Fibroblast of the aortic adventitia (primary cell): ENCODE data around the gene PPP1R1A. TPM values are rescaled to one million over a fixed set of nuclear protein-coding genes. Genes with fewer than 3 reads are reported as not detected.

Experiments used
- DNase-seq: peaks from one replicate; pipeline ENCODE4 v3.0.0-alpha.2; 2010; ENCODE audit warnings: low read depth
- H3K4me3 ChIP-seq: 2 replicates; pipeline ENCODE4 v1.5.1; 2011; ENCODE audit warnings: low read depth, mild to moderate bottlenecking, control low read depth, low read length, moderate library complexity
- CTCF ChIP-seq: IDR thresholded peaks from 2 replicates; pipeline ENCODE4 v1.5.1; 2011; ENCODE audit warnings: mild to moderate bottlenecking, low read length, control low read depth, inconsistent platforms; ENCODE audit not compliant: insufficient read depth
- total RNA-seq: library from RNA; depleted of rRNA; stranded (reverse); fragments of >200 nt; gene quantifications from 2 replicates; pipeline ENCODE4 v1.2.3, GENCODE V29; 2012; ENCODE audit warnings: low replicate concordance

The PPP1R1A gene
- total RNA-seq, 1 donor: not detected

GRCh38 chr12:54565986-54566544 is 22.4 kb downstream of the PPP1R1A start:
- no peak for TF ChIP-seq CTCF
- no peak for DNase-seq
- H3K4me3 ChIP-seq: no peak overlapping the region

- H3K4me3 ChIP-seq: no peak overlapping the region
- no peak for TF ChIP-seq CTCF
- no peak for DNase-seq
Measured at GRCh38 chr12:54565310-54565985, 23.0 kb downstream of the PPP1R1A start.

- no peak overlapping the region for H3K4me3 ChIP-seq
- no peak for DNase-seq
- no peak for TF ChIP-seq CTCF
Measured at GRCh38 chr12:54564768-54565167, 23.7 kb downstream of the PPP1R1A start.

GRCh38 chr12:54563787-54564186 is 24.7 kb downstream of the PPP1R1A start:
- TF ChIP-seq CTCF: no peak
- H3K4me3 ChIP-seq: no peak overlapping the region
- no peak for DNase-seq

- no peak for TF ChIP-seq CTCF
- H3K4me3 ChIP-seq: no peak overlapping the region
- DNase-seq: no peak
Measured at GRCh38 chr12:54562750-54563356, 25.6 kb downstream of the PPP1R1A start.

- H3K4me3 ChIP-seq: no peak overlapping the region
- no peak for TF ChIP-seq CTCF
- no peak for DNase-seq
Measured at GRCh38 chr12:54561164-54561563, 27.3 kb downstream of the PPP1R1A start.
